ENCODE results near the gene PCGF3. TPM values are rescaled to one million over a fixed set of nuclear protein-coding genes. Genes with fewer than 3 reads are reported as not detected.
"Not testable (repeated sequence)": the region's sequence is repeated elsewhere in the genome, so short reads cannot be mapped to it uniquely, and the experiment has no call there.

The PCGF3 gene
- total RNA-seq, 1 donor from 2014 or later: 31.0 TPM

DNA sequence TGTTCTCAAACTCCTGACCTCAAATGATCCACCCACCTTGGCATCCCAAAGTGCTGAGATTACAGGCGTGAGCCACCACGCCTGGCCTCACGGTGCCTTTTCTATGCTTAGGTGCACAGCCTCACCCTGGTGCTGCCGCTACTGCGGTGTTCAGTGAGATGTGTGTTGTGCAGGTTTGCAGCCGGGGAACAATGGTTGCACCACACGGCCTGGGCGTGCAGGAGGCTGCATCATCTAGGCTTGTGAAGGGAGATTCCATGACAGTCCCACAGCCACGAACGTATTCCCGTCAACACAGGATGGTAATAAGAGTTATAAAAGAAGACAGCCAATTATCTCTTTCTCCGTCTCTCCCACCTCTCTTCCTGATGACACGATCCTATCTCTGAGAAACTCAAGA lies 98.3 kb downstream of the PCGF3 start:
- intact Hi-C loops (cut with micrococcal nuclease): no loop called here
- no peak for DNase-seq (ENCODE audit: low spot score)
- Mint-ChIP-seq H3K4me3 (no peak overlapping the region), H3K4me1 (ENCODE audit: low read depth) (peaks cover 11% of the 10 kb centered on the region), H3K27me3 (ENCODE audit: insufficient read depth) (peaks cover 6% of the 10 kb centered on the region), H3K27ac (no peak overlapping the region), H3K9me3 (peaks cover 19% of the 10 kb centered on the region), H3K36me3 (ENCODE audit: low read depth) (peaks cover 2% of the 10 kb centered on the region)

DNA sequence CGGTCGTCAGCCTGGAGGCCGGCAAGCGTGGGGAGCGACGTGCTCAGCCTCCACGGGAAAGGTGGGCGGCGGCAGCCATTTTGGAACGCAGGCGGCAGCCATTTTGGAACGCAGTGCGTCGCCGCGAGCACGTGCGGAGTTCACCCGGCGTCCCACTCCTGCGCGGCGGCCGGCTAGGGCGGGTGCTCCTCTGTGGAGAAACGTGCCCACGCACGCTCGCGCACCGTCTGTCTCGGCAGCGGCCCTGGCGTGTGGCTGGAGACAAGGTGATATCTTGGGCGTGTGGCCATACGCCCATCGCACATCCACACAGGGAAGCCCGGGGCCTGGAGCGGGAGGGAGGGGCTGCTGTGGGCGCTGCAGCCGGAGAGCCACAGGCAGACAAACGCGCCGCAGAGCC lies 99.2 kb downstream of the PCGF3 start:
- H3K4me3 Mint-ChIP-seq: no peak overlapping the region
- H3K4me1 Mint-ChIP-seq (ENCODE audit: low read depth): peaks cover 4% of the 10 kb centered on the region
- peaks cover 7% of the 10 kb centered on the region for H3K27me3 Mint-ChIP-seq (ENCODE audit: insufficient read depth)
- no peak for DNase-seq (ENCODE audit: low spot score)
- H3K9me3 Mint-ChIP-seq: peaks cover 19% of the 10 kb centered on the region
- intact Hi-C loops (cut with micrococcal nuclease): no loop called here
- H3K27ac Mint-ChIP-seq: no peak overlapping the region
- peaks cover 2% of the 10 kb centered on the region for H3K36me3 Mint-ChIP-seq (ENCODE audit: low read depth)

DNA sequence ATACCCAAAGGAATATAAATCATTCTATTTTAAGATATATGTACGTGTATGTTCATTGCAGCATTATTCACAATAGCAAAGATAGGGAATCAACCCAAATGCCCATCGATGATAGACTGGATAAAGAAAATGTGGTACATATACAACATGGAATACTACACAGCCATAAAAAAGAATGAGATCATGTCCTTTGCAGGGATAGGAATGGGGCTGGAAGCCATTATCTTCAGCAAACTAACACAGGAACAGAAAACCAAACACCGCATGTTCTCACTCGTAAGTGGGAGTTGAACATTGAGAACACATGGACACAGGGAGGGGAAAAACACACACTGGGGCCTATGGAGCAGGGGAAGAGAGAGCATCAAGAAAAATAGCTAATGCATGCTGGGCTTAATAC lies 101.3 kb downstream of the PCGF3 start:
- H3K36me3 Mint-ChIP-seq (ENCODE audit: low read depth): not testable (repeated sequence)

DNA sequence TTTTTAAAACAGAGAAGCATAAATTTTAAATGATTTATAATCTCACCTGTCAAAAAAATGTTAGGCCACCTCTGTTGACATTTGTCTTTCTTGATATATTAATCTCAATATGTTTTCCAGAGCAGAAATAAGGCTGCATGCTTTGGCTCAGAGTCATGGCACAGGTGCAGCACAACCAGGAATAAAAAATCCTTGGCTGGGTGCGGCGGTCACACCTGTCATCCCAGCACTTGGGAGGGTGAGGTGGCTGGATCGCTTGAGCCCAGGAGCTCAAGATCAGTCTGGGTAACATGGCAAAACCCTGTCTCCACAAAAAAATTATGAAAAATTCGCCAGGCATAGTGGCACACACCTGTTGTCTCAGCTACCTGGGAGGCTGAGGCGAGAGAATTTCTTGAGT lies 102.2 kb downstream of the PCGF3 start:
- intact Hi-C loops (cut with micrococcal nuclease): no loop called here
- Mint-ChIP-seq H3K27me3 (ENCODE audit: insufficient read depth) (peaks cover 17% of the 10 kb centered on the region), H3K4me1 (ENCODE audit: low read depth) (no peaks in the 10 kb centered on the region), H3K36me3 (ENCODE audit: low read depth) (peaks cover 2% of the 10 kb centered on the region), H3K9me3 (peaks cover 9% of the 10 kb centered on the region), H3K27ac (no peak overlapping the region), H3K4me3 (no peak overlapping the region)
- no peak for DNase-seq (ENCODE audit: low spot score)

More for the DNA sequence above, 101.3 kb downstream of the PCGF3 start:
- peaks cover 13% of the 10 kb centered on the region for H3K9me3 Mint-ChIP-seq
- H3K4me3 Mint-ChIP-seq; H3K27ac Mint-ChIP-seq; intact Hi-C loops (cut with micrococcal nuclease); H3K4me1 Mint-ChIP-seq (ENCODE audit: low read depth); DNase-seq (ENCODE audit: low spot score); H3K27me3 Mint-ChIP-seq (ENCODE audit: insufficient read depth): not testable (repeated sequence)

DNA sequence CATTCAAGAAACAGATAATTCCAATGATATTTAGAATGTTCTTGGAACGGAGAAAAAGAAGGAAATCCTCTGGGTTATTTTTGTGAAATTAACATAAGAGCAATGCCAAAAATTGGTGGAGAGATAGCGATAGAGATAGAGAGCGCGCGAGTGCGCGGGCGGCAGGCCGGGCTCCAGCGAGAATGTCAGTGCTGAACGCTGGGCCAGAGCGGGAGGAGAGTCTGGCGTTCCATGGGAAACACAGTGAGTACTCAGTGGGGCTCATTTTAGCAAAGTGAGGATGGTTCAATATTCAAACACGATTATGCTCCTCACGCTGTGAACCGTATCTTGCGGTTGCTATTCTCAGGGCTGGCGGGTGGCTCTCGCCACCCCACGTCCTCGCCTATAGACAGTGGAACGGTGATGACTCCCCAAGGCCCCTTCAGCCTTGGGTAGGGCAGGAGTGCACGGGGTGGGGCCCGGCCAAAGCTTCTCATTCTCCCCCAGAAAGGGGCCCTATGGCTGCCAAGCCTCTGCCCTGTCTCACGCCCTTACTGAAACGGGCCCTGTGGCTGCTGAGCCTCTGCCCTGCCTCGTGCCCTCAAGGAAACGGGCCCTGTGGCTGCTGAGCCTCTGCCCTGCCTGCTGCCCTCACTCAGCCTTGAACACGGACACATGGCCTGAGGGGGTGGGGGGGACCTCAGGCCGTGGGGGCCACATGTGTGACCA lies 103.4 kb downstream of the PCGF3 start:
- intact Hi-C loops (cut with micrococcal nuclease): no loop called here
- Mint-ChIP-seq H3K9me3 (peaks cover 7% of the 10 kb centered on the region), H3K27ac (no peak overlapping the region), H3K27me3 (ENCODE audit: insufficient read depth) (peaks cover 27% of the 10 kb centered on the region), H3K4me3 (no peak overlapping the region), H3K4me1 (ENCODE audit: low read depth) (no peaks in the 10 kb centered on the region), H3K36me3 (ENCODE audit: low read depth) (no peaks in the 10 kb centered on the region)
- no peak for DNase-seq (ENCODE audit: low spot score)

DNA sequence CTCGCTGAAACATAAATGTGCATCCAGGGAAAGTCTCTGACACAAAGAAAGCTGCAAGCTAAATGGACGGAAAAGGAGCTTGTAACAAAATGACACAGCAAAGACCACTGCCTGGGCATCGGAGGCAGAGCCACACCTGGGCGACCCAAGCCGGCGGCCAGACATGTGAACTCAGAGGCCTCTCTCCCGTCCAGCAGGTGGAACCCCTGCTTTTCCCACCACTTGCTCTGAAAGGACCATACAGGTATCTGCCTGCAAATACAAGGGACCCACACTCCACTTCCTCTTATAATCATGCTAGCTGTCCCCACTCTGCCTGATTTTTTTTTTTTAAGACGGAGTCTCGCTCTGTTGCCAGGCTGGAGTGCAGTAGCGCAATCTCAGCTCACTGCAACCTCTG lies 108.3 kb downstream of the PCGF3 start:
- no peak for DNase-seq (ENCODE audit: low spot score)
- no peaks in the 10 kb centered on the region for H3K4me1 Mint-ChIP-seq (ENCODE audit: low read depth)
- intact Hi-C loops (cut with micrococcal nuclease): no loop called here
- no peaks in the 10 kb centered on the region for H3K9me3 Mint-ChIP-seq
- peaks cover 35% of the 10 kb centered on the region for H3K27me3 Mint-ChIP-seq (ENCODE audit: insufficient read depth)
- no peak overlapping the region for H3K27ac Mint-ChIP-seq
- no peaks in the 10 kb centered on the region for H3K36me3 Mint-ChIP-seq (ENCODE audit: low read depth)
- no peak overlapping the region for H3K4me3 Mint-ChIP-seq

DNA sequence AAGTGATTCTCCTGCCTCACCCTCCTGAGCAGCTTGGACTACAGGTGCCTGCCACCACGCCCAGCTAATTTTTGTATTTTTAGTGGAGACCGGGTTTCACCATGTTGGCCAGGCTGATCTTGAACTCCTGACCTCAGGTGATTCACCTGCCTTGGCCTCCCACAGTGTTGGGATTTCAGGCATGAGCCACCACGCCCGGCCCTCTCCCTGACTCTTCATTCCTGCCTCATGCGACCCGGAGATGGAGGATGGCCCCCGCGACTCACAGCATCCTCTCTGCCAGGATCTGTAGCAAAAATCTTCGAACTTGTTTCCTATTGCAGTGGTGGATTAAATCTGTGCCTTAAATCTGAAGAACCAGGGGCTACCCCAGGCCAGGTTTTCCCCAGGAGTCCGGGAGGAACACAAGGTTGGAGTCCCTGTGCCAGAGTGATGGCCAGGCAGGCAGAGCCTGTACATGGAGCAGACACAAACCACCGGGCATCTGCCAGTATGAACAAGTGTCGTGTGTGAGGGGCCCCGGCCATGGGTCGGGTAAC lies 108.7 kb downstream of the PCGF3 start:
- H3K27ac Mint-ChIP-seq: no peak overlapping the region
- H3K4me3 Mint-ChIP-seq: no peak overlapping the region
- H3K4me1 Mint-ChIP-seq (ENCODE audit: low read depth): no peaks in the 10 kb centered on the region
- peaks cover 35% of the 10 kb centered on the region for H3K27me3 Mint-ChIP-seq (ENCODE audit: insufficient read depth)
- intact Hi-C loops (cut with micrococcal nuclease): no loop called here
- no peak for DNase-seq (ENCODE audit: low spot score)
- no peaks in the 10 kb centered on the region for H3K36me3 Mint-ChIP-seq (ENCODE audit: low read depth)
- H3K9me3 Mint-ChIP-seq: no peaks in the 10 kb centered on the region

DNA sequence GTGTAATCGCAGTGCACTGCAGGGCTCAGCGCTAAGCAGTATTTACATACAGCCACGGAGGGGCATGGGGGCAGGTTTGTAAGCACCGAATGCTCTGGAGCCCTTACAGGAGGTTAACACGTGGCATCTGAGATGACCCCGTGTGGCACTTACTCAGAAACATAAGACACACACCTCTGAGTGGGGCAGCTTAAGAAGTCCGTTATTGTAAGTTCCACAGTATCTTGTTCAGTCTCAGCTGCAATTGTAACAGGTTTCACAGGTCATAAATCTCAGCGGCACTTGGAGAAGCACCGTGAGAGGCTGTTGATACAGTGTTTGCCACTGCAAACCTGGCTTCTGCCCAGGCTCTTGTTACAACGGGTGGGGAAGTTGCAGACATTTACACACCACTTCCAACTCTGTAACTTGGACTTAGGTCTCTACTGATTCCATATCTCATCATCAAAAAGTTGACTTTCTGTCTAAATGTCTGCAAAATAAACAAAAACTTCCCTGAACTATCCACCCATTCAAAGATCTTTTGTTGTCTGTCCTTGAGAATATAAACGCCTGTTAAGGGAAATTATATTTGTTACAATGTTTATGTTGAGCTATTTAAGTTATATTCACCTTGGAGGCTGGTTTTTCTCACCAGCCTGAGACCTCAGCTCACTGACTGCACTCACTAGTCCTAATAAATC lies 110.0 kb downstream of the PCGF3 start:
- H3K4me3 Mint-ChIP-seq: no peak overlapping the region
- no peak overlapping the region for H3K27ac Mint-ChIP-seq
- H3K4me1 Mint-ChIP-seq (ENCODE audit: low read depth): no peaks in the 10 kb centered on the region
- no peak for DNase-seq (ENCODE audit: low spot score)
- H3K27me3 Mint-ChIP-seq (ENCODE audit: insufficient read depth): peaks cover 37% of the 10 kb centered on the region
- no peaks in the 10 kb centered on the region for H3K9me3 Mint-ChIP-seq
- intact Hi-C loops (cut with micrococcal nuclease): no loop called here
- H3K36me3 Mint-ChIP-seq (ENCODE audit: low read depth): no peaks in the 10 kb centered on the region

DNA sequence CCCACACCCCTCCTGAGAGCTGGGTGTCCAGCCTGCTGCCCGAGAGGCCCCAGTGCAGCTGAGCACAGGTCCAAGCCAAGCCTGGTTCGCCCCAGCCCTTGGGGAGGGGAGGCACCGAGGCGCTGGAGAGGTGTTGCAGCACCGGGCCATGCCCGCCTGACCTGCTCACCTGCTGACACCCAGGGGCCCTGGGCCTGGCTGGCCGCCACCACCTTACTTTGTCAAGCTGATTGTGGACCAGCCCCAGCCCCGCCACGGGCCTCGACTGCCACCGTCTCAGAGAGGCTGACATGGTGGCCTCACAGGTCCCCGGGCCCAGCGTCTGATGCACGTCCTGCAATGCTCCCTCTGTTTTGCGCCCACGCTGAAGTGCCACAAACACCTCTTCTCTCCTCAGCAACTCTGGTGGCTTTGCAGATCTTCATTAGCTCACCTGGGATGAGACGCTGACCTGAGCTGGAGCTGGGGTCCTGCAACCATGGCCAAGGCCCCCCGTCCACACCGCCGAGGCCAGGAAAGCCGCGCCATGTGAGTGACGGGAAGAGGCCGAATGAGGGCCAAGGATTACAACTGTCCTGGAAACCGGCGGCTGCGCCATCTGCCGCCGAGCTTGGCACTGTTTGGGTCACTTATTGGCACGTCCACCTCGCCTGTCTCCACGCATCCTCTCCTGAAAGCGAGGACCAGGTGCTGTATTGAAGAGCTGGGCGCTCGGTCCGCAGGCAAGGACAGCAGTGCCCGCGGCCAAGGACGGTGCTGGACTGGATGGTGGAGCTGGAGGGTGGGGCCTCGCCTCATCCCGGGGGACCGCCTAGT lies 112.7 kb downstream of the PCGF3 start:
- no peak overlapping the region for H3K27ac Mint-ChIP-seq
- no peak overlapping the region for H3K4me3 Mint-ChIP-seq
- intact Hi-C loops (cut with micrococcal nuclease): no loop called here
- no peaks in the 10 kb centered on the region for H3K36me3 Mint-ChIP-seq (ENCODE audit: low read depth)
- peaks cover 34% of the 10 kb centered on the region for H3K27me3 Mint-ChIP-seq (ENCODE audit: insufficient read depth)
- H3K4me1 Mint-ChIP-seq (ENCODE audit: low read depth): no peaks in the 10 kb centered on the region
- DNase-seq (ENCODE audit: low spot score): no peak
- no peaks in the 10 kb centered on the region for H3K9me3 Mint-ChIP-seq

DNA sequence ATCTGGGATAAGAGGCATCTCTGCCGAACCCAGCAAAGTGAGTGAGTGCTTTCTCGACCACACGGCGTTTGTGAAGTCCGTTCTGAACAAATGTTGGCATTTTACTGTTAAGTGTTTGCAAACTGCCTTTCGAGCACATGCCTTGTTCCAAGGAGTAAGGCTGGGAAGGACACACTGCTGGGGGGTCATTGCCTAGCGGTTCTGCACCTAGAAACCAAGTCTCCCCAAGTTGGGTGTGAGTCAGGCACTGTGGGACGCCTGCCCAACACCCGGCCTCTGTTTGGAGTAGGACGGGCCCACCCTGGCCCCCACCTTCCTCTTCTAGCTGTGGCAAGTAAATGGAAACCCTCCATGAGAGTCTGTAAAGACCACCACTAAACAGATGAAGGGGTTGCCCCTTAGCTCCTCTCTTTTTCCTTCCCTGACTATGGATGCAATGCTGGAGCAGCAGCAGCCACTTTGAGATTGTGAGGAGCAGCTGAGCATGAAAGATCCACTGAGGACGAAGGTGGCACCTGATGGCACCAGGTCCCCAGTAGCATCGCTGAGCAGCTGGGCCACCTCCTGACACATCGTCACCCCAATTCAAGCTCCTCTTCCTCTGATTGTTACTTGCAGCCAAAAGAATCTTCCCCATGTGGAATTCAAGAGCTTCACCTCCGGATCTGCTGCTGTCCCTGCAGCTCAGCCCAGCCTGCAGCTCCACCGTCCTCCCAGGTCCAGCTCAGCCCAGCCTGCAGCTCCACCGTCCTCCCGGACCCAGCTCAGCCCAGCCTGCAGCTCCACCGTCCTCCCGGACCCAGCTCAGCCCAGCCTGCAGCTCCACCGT lies 114.0 kb downstream of the PCGF3 start:
- Mint-ChIP-seq H3K27ac (no peak overlapping the region), H3K36me3 (ENCODE audit: low read depth) (no peaks in the 10 kb centered on the region), H3K4me3 (no peak overlapping the region), H3K9me3 (no peaks in the 10 kb centered on the region), H3K27me3 (ENCODE audit: insufficient read depth) (peaks cover 28% of the 10 kb centered on the region), H3K4me1 (ENCODE audit: low read depth) (no peaks in the 10 kb centered on the region)
- DNase-seq (ENCODE audit: low spot score): no peak
- intact Hi-C loops (cut with micrococcal nuclease): no loop called here
